ENCODE measurements around the gene IGFL4. TPM values are rescaled to one million over a fixed set of nuclear protein-coding genes. Genes with fewer than 3 reads are reported as not detected.

Gene IGFL4
- total and polyA plus RNA-seq, 9 of the 15 experiments (the other 6 are each of a cell fraction or from before 2014, with no cell fraction given), result not detected

- no peak for TF ChIP-seq RNF2 (IDR thresholded peaks at IDR 0.05)
These were observed 31.0 kb downstream of the IGFL4 start (continued) for GRCh38 chr19:46009530-46010510.

GRCh38 chr19:46006411-46006810 is 34.4 kb downstream of the IGFL4 start:
- Histone ChIP-seq H2AFZ (ENCODE audit: low read depth, low read length) (no peak overlapping the region), H4K20me1 (replicated peaks; ENCODE audit: control insufficient read depth, insufficient read depth, low read length) (peaks cover 4% of the 10 kb centered on the region; the same call in 1 of the 2 replicates), H3K4me3 (no peak overlapping the region), H3K9ac (ENCODE audit: insufficient read depth in 1 of 2, low read depth in 2 of 2, low read length in 2 of 2) (peak overlapping the region in 1 of 2 experiments; percentile 36; a peak in 1 of 4 replicates), H3K79me2 (ENCODE audit: control insufficient read depth, insufficient read depth, low read length) (no peaks in the 10 kb centered on the region), H3K36me3 (ENCODE audit: control insufficient read depth, insufficient read depth, low read length) (peaks cover 9% of the 10 kb centered on the region; the same call in 2 of the 3 replicates), H3K9me3 (replicated peaks; ENCODE audit: control insufficient read depth, insufficient read depth, low read depth, low read length) (no peaks in the 10 kb centered on the region), H3K4me1 (replicated peaks in 1 of 2; ENCODE audit: control insufficient read depth in 2 of 2, insufficient read depth in 2 of 2, low read length in 2 of 2) (peaks cover 3 to 12% of the 10 kb centered on the region in 2 experiments; a peak in 2 of 5 replicates), H3K4me2 (ENCODE audit: insufficient read depth, low read length) (no peak overlapping the region), H3K27me3 (ENCODE audit: control insufficient read depth in 2 of 2, insufficient read depth in 2 of 2, low read length in 2 of 2) (no peaks in the 10 kb centered on the region), H3K9me1 (ENCODE audit: control insufficient read depth, insufficient read depth, low read length) (no peaks in the 10 kb centered on the region), H3K27ac (ENCODE audit: extremely low read depth, low read depth, low read length) (no peak overlapping the region)
- in situ Hi-C loops (cut with MboI) (loop anchor here (10.0 kb wide), 1 partner anchor 202 kb away; no protein-coding TSS in a partner anchor), intact Hi-C loops (cut with micrococcal nuclease) (no loop called here)
- ATAC-seq, result no peak
- WGBS (ENCODE audit: insufficient coverage, low coverage, missing lambda C conversion rate), result 93% methylated on average over 8 of the region's 13 CpGs
- DNase-seq (ENCODE audit: extremely low read depth in 1 of 4, low spot score in 3 of 4), result no peak
- FAIRE-seq, result no peak
- BruUV-seq (replicated peaks), result no TSS peak
- ChIA-PET CTCF (ENCODE audit: low intra/inter-chr PET ratio) (no interaction called here), POLR2A (interaction anchor here (0.7 to 1.5 kb wide), 2 partner anchors 11 to 58 kb away, joined by 3 to 7 read pairs; partner anchors contain the start of gene CCDC61)
- TF ChIP-seq RHOXF2B (CRISPR knock-in tag; conservative IDR thresholded peaks at IDR 0.05) (no peak), FOSL1 (tag; conservative IDR thresholded peaks at IDR 0.05) (no peak), NFIX (CRISPR knock-in tag; IDR thresholded peaks at IDR 0.05; ENCODE audit: low read depth) (no peak), NCOA4 (IDR thresholded peaks at IDR 0.05; ENCODE audit: partially characterized antibody) (no peak), MLX (CRISPR knock-in tag; conservative IDR thresholded peaks at IDR 0.05) (no peak), NEUROD1 (IDR thresholded peaks at IDR 0.05; ENCODE audit: borderline replicate concordance, low read depth, low read length, partially characterized antibody) (no peak), SIN3B (IDR thresholded peaks at IDR 0.05; ENCODE audit: low read depth) (no peak), OTX1 (CRISPR knock-in tag; IDR thresholded peaks at IDR 0.05) (no peak), FOXM1 (IDR thresholded peaks at IDR 0.05; ENCODE audit: low read depth) (no peak), FOXM1 (CRISPR knock-in tag; IDR thresholded peaks at IDR 0.05; ENCODE audit: low read depth) (no peak), KAT7 (CRISPR knock-in tag; IDR thresholded peaks at IDR 0.05; ENCODE audit: borderline replicate concordance) (no peak), HES1 (IDR thresholded peaks at IDR 0.05; ENCODE audit: low read depth) (no peak), MCM2 (IDR thresholded peaks at IDR 0.05; ENCODE audit: low read depth) (no peak), PML (IDR thresholded peaks at IDR 0.05; ENCODE audit: low read length) (no peak), PHF20 (IDR thresholded peaks at IDR 0.05; ENCODE audit: partially characterized antibody) (no peak), CBFA2T2 (conservative IDR thresholded peaks at IDR 0.05) (no peak)
- TF ChIP-seq, protein P1, sequence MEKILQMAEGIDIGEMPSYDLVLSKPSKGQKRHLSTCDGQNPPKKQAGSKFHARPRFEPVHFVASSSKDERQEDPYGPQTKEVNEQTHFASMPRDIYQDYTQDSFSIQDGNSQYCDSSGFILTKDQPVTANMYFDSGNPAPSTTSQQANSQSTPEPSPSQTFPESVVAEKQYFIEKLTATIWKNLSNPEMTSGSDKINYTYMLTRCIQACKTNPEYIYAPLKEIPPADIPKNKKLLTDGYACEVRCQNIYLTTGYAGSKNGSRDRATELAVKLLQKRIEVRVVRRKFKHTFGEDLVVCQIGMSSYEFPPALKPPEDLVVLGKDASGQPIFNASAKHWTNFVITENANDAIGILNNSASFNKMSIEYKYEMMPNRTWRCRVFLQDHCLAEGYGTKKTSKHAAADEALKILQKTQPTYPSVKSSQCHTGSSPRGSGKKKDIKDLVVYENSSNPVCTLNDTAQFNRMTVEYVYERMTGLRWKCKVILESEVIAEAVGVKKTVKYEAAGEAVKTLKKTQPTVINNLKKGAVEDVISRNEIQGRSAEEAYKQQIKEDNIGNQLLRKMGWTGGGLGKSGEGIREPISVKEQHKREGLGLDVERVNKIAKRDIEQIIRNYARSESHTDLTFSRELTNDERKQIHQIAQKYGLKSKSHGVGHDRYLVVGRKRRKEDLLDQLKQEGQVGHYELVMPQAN (IDR thresholded peaks at IDR 0.05; ENCODE audit: borderline replicate concordance), result no peak
